ENCODE measurements around the gene KCNJ5.

KCNJ5 gene

GRCh38 chr11:128936606-128937251, 45.6 kb downstream of the KCNJ5 start:
- no peak for TF ChIP-seq CTCF (IDR thresholded peaks at IDR 0.05; ENCODE audit: control insufficient read depth, extremely low read depth, insufficient read depth)
- H3K4me3 ChIP-seq (ENCODE audit: low read depth, low read length): no peak overlapping the region
- DNase-seq (ENCODE audit: low read depth): no peak

- TF ChIP-seq CTCF (IDR thresholded peaks at IDR 0.05; ENCODE audit: control insufficient read depth, extremely low read depth, insufficient read depth): no peak
- no peak overlapping the region for H3K4me3 ChIP-seq (ENCODE audit: low read depth, low read length)
- DNase-seq (ENCODE audit: low read depth): no peak
Observed at GRCh38 chr11:128937480-128937879, 46.3 kb downstream of the KCNJ5 start.

- no peak for DNase-seq (ENCODE audit: low read depth)
- H3K4me3 ChIP-seq (ENCODE audit: low read depth, low read length): no peak overlapping the region
- no peak for TF ChIP-seq CTCF (IDR thresholded peaks at IDR 0.05; ENCODE audit: control insufficient read depth, extremely low read depth, insufficient read depth)
Observed at GRCh38 chr11:128938156-128938885, 47.2 kb downstream of the KCNJ5 start.

- no peak overlapping the region for H3K4me3 ChIP-seq (ENCODE audit: low read depth, low read length)
- TF ChIP-seq CTCF (IDR thresholded peaks at IDR 0.05; ENCODE audit: control insufficient read depth, extremely low read depth, insufficient read depth): no peak
- no peak for DNase-seq (ENCODE audit: low read depth)
Observed at GRCh38 chr11:128939591-128939990, 48.4 kb downstream of the KCNJ5 start.

- DNase-seq (ENCODE audit: low read depth): no peak
- TF ChIP-seq CTCF (IDR thresholded peaks at IDR 0.05; ENCODE audit: control insufficient read depth, extremely low read depth, insufficient read depth): no peak
- no peak overlapping the region for H3K4me3 ChIP-seq (ENCODE audit: low read depth, low read length)
Observed at GRCh38 chr11:128940156-128940555, 49.0 kb downstream of the KCNJ5 start.

GRCh38 chr11:128940603-128941002, 49.4 kb downstream of the KCNJ5 start:
- no peak overlapping the region for H3K4me3 ChIP-seq (ENCODE audit: low read depth, low read length)
- no peak for DNase-seq (ENCODE audit: low read depth)
- no peak for TF ChIP-seq CTCF (IDR thresholded peaks at IDR 0.05; ENCODE audit: control insufficient read depth, extremely low read depth, insufficient read depth)
